ENCODE data around the gene GRM4. TPM values are rescaled to one million over a fixed set of nuclear protein-coding genes. Genes with fewer than 3 reads are reported as not detected.

The GRM4 gene
- polyA plus RNA-seq, 4 donors = 0.07 to 0.09 TPM; not detected in 2

- WGBS, 3 donors = 75 to 82% (median 78%) methylated on average over 4 of the region's 4 CpGs
- no peak overlapping the region for H3K27ac ChIP-seq (ENCODE audit: low read depth in 1 of 3, low read length in 2 of 3)
- no peaks in the 10 kb centered on the region for H3K4me1 ChIP-seq (ENCODE audit: control insufficient read depth in 3 of 3, insufficient read depth in 2 of 3, low read depth in 1 of 3, low read length in 2 of 3)
- no peaks in the 10 kb centered on the region for H3K9me3 ChIP-seq (ENCODE audit: control insufficient read depth in 2 of 2, insufficient read depth in 1 of 2, low read depth in 1 of 2, low read length in 1 of 2)
- FAIRE-seq (no peak), DNase-seq (no peak)
- peaks cover 0 to 3% (median under 1%) of the 10 kb centered on the region in 3 donors for H3K27me3 ChIP-seq (ENCODE audit: control insufficient read depth in 3 of 3, insufficient read depth in 3 of 3, low read length in 3 of 3)
- no peak overlapping the region for H3K4me3 ChIP-seq (ENCODE audit: low read depth in 1 of 3, low read length in 3 of 3)
- no peaks in the 10 kb centered on the region for H3K36me3 ChIP-seq (ENCODE audit: control insufficient read depth in 3 of 3, insufficient read depth in 2 of 3, low read depth in 1 of 3, low read length in 3 of 3)
These were observed 164.0 kb downstream of the GRM4 start for GRCh38 chr6:33981861-33982260.

- FAIRE-seq (no peak), DNase-seq (no peak)
- H3K27ac ChIP-seq (ENCODE audit: low read depth in 1 of 3, low read length in 2 of 3) = no peak overlapping the region
- H3K27me3 ChIP-seq (ENCODE audit: control insufficient read depth in 3 of 3, insufficient read depth in 3 of 3, low read length in 3 of 3) = peaks cover 0 to 7% (median 4%) of the 10 kb centered on the region in 3 donors
- no peak overlapping the region for H3K4me3 ChIP-seq (ENCODE audit: low read depth in 1 of 3, low read length in 3 of 3)
- WGBS, 3 donors = 94 to 97% (median 95%) methylated on average over 7 of the region's 7 CpGs
- no peaks in the 10 kb centered on the region for H3K4me1 ChIP-seq (ENCODE audit: control insufficient read depth in 3 of 3, insufficient read depth in 2 of 3, low read depth in 1 of 3, low read length in 2 of 3)
- H3K36me3 ChIP-seq (ENCODE audit: control insufficient read depth in 3 of 3, insufficient read depth in 2 of 3, low read depth in 1 of 3, low read length in 3 of 3) = no peaks in the 10 kb centered on the region
- H3K9me3 ChIP-seq (ENCODE audit: control insufficient read depth in 2 of 2, insufficient read depth in 1 of 2, low read depth in 1 of 2, low read length in 1 of 2) = no peaks in the 10 kb centered on the region
These were observed 164.5 kb downstream of the GRM4 start for GRCh38 chr6:33981421-33981820.

- Histone ChIP-seq H3K4me1 (ENCODE audit: control insufficient read depth in 3 of 3, insufficient read depth in 2 of 3, low read depth in 1 of 3, low read length in 2 of 3) (no peaks in the 10 kb centered on the region), H3K4me3 (ENCODE audit: low read depth in 1 of 3, low read length in 3 of 3) (no peak overlapping the region), H3K9me3 (ENCODE audit: control insufficient read depth in 2 of 2, insufficient read depth in 1 of 2, low read depth in 1 of 2, low read length in 1 of 2) (no peaks in the 10 kb centered on the region), H3K27ac (ENCODE audit: low read depth in 1 of 3, low read length in 2 of 3) (no peak overlapping the region), H3K36me3 (ENCODE audit: control insufficient read depth in 3 of 3, insufficient read depth in 2 of 3, low read depth in 1 of 3, low read length in 3 of 3) (no peaks in the 10 kb centered on the region), H3K27me3 (ENCODE audit: control insufficient read depth in 3 of 3, insufficient read depth in 3 of 3, low read length in 3 of 3) (peaks cover 0 to 16% (median 10%) of the 10 kb centered on the region in 3 donors)
- no peak for DNase-seq
- no peak for FAIRE-seq
- WGBS, 3 donors = 81 to 85% (median 81%) methylated on average over 21 to 25 of the region's 25 CpGs
These were observed 165.4 kb downstream of the GRM4 start for GRCh38 chr6:33980176-33981175.

- no peak for DNase-seq
- Histone ChIP-seq H3K27me3 (ENCODE audit: control insufficient read depth in 3 of 3, insufficient read depth in 3 of 3, low read length in 3 of 3) (peaks cover 0 to 22% (median 10%) of the 10 kb centered on the region in 3 donors), H3K36me3 (ENCODE audit: control insufficient read depth in 3 of 3, insufficient read depth in 2 of 3, low read depth in 1 of 3, low read length in 3 of 3) (no peaks in the 10 kb centered on the region), H3K4me3 (ENCODE audit: low read depth in 1 of 3, low read length in 3 of 3) (no peak overlapping the region), H3K9me3 (ENCODE audit: control insufficient read depth in 2 of 2, insufficient read depth in 1 of 2, low read depth in 1 of 2, low read length in 1 of 2) (no peaks in the 10 kb centered on the region), H3K27ac (ENCODE audit: low read depth in 1 of 3, low read length in 2 of 3) (no peak overlapping the region), H3K4me1 (ENCODE audit: control insufficient read depth in 3 of 3, insufficient read depth in 2 of 3, low read depth in 1 of 3, low read length in 2 of 3) (no peaks in the 10 kb centered on the region)
- 60 to 78% (median 67%) methylated on average over 3 to 4 of the region's 4 CpGs for WGBS, 3 donors
- no peak for FAIRE-seq
These were observed 166.1 kb downstream of the GRM4 start for GRCh38 chr6:33979750-33980149.

- FAIRE-seq (no peak), DNase-seq (no peak)
- Histone ChIP-seq H3K4me3 (ENCODE audit: low read depth in 1 of 3, low read length in 3 of 3) (no peak overlapping the region), H3K27ac (ENCODE audit: low read depth in 1 of 3, low read length in 2 of 3) (no peak overlapping the region), H3K4me1 (ENCODE audit: control insufficient read depth in 3 of 3, insufficient read depth in 2 of 3, low read depth in 1 of 3, low read length in 2 of 3) (no peaks in the 10 kb centered on the region), H3K9me3 (ENCODE audit: control insufficient read depth in 2 of 2, insufficient read depth in 1 of 2, low read depth in 1 of 2, low read length in 1 of 2) (no peaks in the 10 kb centered on the region), H3K36me3 (ENCODE audit: control insufficient read depth in 3 of 3, insufficient read depth in 2 of 3, low read depth in 1 of 3, low read length in 3 of 3) (no peaks in the 10 kb centered on the region), H3K27me3 (ENCODE audit: control insufficient read depth in 3 of 3, insufficient read depth in 3 of 3, low read length in 3 of 3) (peaks cover 0 to 29% (median 10%) of the 10 kb centered on the region in 3 donors)
- 37 to 65% (median 47%) methylated on average over 16 of the region's 16 CpGs for WGBS, 3 donors
These were observed 167.3 kb downstream of the GRM4 start for GRCh38 chr6:33978412-33979150.

GRCh38 chr6:33977606-33978411 is 168.1 kb downstream of the GRM4 start:
- H3K4me3 ChIP-seq (ENCODE audit: low read depth in 1 of 3, low read length in 3 of 3) = no peak overlapping the region
- DNase-seq (no peak), FAIRE-seq (no peak)
- no peak overlapping the region for H3K27ac ChIP-seq (ENCODE audit: low read depth in 1 of 3, low read length in 2 of 3)
- no peaks in the 10 kb centered on the region for H3K4me1 ChIP-seq (ENCODE audit: control insufficient read depth in 3 of 3, insufficient read depth in 2 of 3, low read depth in 1 of 3, low read length in 2 of 3)
- H3K9me3 ChIP-seq (ENCODE audit: control insufficient read depth in 2 of 2, insufficient read depth in 1 of 2, low read depth in 1 of 2, low read length in 1 of 2) = peaks cover 0 to 1% of the 10 kb centered on the region in 2 donors
- peaks cover 0 to 30% (median 10%) of the 10 kb centered on the region in 3 donors for H3K27me3 ChIP-seq (ENCODE audit: control insufficient read depth in 3 of 3, insufficient read depth in 3 of 3, low read length in 3 of 3)
- H3K36me3 ChIP-seq (ENCODE audit: control insufficient read depth in 3 of 3, insufficient read depth in 2 of 3, low read depth in 1 of 3, low read length in 3 of 3) = no peaks in the 10 kb centered on the region
- WGBS, 3 donors = 79 to 85% (median 83%) methylated on average over 15 of the region's 15 CpGs

- H3K4me1 ChIP-seq (ENCODE audit: control insufficient read depth in 3 of 3, insufficient read depth in 2 of 3, low read depth in 1 of 3, low read length in 2 of 3) = no peaks in the 10 kb centered on the region
- H3K9me3 ChIP-seq (ENCODE audit: control insufficient read depth in 2 of 2, insufficient read depth in 1 of 2, low read depth in 1 of 2, low read length in 1 of 2) = peaks cover 0 to 7% of the 10 kb centered on the region in 2 donors
- DNase-seq (no peak), FAIRE-seq (no peak)
- H3K36me3 ChIP-seq (ENCODE audit: control insufficient read depth in 3 of 3, insufficient read depth in 2 of 3, low read depth in 1 of 3, low read length in 3 of 3) = no peaks in the 10 kb centered on the region
- no peak overlapping the region for H3K4me3 ChIP-seq (ENCODE audit: low read depth in 1 of 3, low read length in 3 of 3)
- no peak overlapping the region for H3K27ac ChIP-seq (ENCODE audit: low read depth in 1 of 3, low read length in 2 of 3)
- 76 to 83% (median 81%) methylated on average over 9 of the region's 9 CpGs for WGBS, 3 donors
- peaks cover 0 to 36% (median 10%) of the 10 kb centered on the region in 3 donors for H3K27me3 ChIP-seq (ENCODE audit: control insufficient read depth in 3 of 3, insufficient read depth in 3 of 3, low read length in 3 of 3)
These were observed 169.2 kb downstream of the GRM4 start for GRCh38 chr6:33976437-33977360.

Data from small intestine (tissue), 7 donors.